HG03432 (cell line): ENCODE measurements around the gene HRH2.
"Not testable (repeated sequence)": the region's sequence is repeated elsewhere in the genome, so short reads cannot be mapped to it uniquely, and the experiment has no call there.

ENCODE experiments used
- ATAC-seq: cut with Tn5 transposase; IDR thresholded peaks from one replicate; pipeline ENCODE4 v1.9.1; 2021; ENCODE audit warnings: mild to moderate bottlenecking, moderate library complexity; ENCODE audit not compliant: unreplicated experiment

The HRH2 gene

GRCh38 chr5:175657593-175658271, at the start of gene HRH2:
Gene HRH2 (plus strand): TSS chr5:175658071. CDS start chr5:175683234, 25,163 bp downstream.
- no peak for ATAC-seq

- ATAC-seq: no peak
Observed at GRCh38 chr5:175609526-175609925, 48.3 kb upstream of the HRH2 start.

- ATAC-seq: no peak
Observed at GRCh38 chr5:175610381-175610780, 47.5 kb upstream of the HRH2 start.

- no peak for ATAC-seq
Observed at GRCh38 chr5:175610898-175611297, 47.0 kb upstream of the HRH2 start.

- no peak for ATAC-seq
Observed at GRCh38 chr5:175614223-175614815, 43.6 kb upstream of the HRH2 start.

- ATAC-seq: no peak
Observed at GRCh38 chr5:175614861-175615260, 43.0 kb upstream of the HRH2 start.

- ATAC-seq: no peak
Observed at GRCh38 chr5:175616083-175616482, 41.8 kb upstream of the HRH2 start.

GRCh38 chr5:175616527-175616926, 41.3 kb upstream of the HRH2 start:
- ATAC-seq: not testable (repeated sequence)

GRCh38 chr5:175617447-175617846, 40.4 kb upstream of the HRH2 start:
- ATAC-seq: no peak

- ATAC-seq: no peak
Observed at GRCh38 chr5:175620527-175620926, 37.3 kb upstream of the HRH2 start.

- no peak for ATAC-seq
Observed at GRCh38 chr5:175621971-175622370, 35.9 kb upstream of the HRH2 start.

GRCh38 chr5:175623088-175623487, 34.8 kb upstream of the HRH2 start:
- no peak for ATAC-seq

GRCh38 chr5:175624316-175624715, 33.6 kb upstream of the HRH2 start:
- no peak for ATAC-seq

- no peak for ATAC-seq
Observed at GRCh38 chr5:175627005-175627404, 30.9 kb upstream of the HRH2 start.

- no peak for ATAC-seq
Observed at GRCh38 chr5:175627739-175628138, 30.1 kb upstream of the HRH2 start.

- ATAC-seq: no peak
Observed at GRCh38 chr5:175628668-175629067, 29.2 kb upstream of the HRH2 start.

GRCh38 chr5:175629261-175629660, 28.6 kb upstream of the HRH2 start:
- ATAC-seq: no peak

GRCh38 chr5:175629793-175630192, 28.1 kb upstream of the HRH2 start:
- ATAC-seq: no peak

- no peak for ATAC-seq
Observed at GRCh38 chr5:175635854-175636584, 21.9 kb upstream of the HRH2 start.

GRCh38 chr5:175638305-175638704, 19.6 kb upstream of the HRH2 start:
- no peak for ATAC-seq

- no peak for ATAC-seq
Observed at GRCh38 chr5:175640106-175640775, 17.6 kb upstream of the HRH2 start.

- ATAC-seq: no peak
Observed at GRCh38 chr5:175642998-175643397, 14.9 kb upstream of the HRH2 start.
